HG03060 (cell line): ENCODE data around the gene PRDM2.

Experiments
- ATAC-seq: cut with Tn5 transposase; IDR thresholded peaks from one replicate; pipeline ENCODE4 v1.9.1; 2021; ENCODE audit warnings: low read depth, moderate number of reproducible peaks; ENCODE audit not compliant: unreplicated experiment

The PRDM2 gene

DNA sequence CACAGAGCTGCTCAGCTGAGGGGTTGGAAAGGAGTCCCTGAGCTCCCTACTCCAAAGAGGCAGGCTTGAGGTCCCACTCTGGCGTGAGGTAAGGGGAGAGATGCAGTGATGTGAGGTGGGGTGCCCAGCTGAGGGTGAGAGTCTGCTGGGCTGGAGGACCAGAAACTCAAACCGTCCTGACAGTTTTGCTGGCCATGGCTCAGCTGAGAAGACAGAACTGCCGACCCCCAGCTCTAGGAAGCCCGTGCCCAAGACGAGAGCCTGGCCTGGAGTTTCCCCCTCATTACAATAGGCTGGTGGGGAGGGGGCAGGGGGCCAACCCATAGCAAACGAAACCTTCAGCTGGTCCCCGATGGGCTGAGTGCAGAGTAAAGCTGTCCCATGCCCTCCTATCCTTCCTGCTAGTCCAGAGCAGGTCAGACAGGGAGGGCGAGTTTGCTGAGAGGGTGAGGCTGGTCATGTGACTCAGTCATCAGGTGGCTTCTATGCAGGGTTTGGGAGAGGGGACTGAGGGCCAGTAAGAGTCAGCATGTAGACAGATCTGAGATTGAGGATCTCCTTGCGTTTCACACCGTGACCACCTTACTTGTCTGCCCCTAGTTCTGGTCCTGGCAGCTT is 129.3 kb downstream of the PRDM2 start:
- no peak for ATAC-seq

DNA sequence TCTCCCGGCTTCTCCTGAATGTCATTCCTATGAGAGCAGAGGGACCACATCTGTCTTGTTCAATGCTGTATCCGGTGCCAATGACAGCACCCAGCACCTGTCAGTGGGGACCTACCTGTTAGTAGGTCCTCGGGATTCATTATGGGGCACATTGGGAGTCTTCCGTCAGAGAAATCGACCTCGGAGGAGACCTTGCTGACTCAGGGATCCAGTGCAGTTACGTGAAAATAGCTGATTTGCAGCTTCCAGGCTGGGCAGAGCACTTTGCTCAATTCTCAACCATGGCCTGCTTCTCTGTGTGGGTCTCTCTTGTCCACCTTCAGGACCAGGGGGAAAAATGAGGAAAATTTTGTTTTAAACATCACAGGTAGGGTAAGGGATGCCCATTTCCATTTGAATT is 130.2 kb downstream of the PRDM2 start:
- no peak for ATAC-seq

- no peak for ATAC-seq
Measured at GRCh38 chr1:13830616-13831280, 130.8 kb downstream of the PRDM2 start.

GRCh38 chr1:13832100-13832499 is 132.1 kb downstream of the PRDM2 start:
- ATAC-seq = no peak

GRCh38 chr1:13832536-13832935 is 132.5 kb downstream of the PRDM2 start:
- ATAC-seq = no peak

DNA sequence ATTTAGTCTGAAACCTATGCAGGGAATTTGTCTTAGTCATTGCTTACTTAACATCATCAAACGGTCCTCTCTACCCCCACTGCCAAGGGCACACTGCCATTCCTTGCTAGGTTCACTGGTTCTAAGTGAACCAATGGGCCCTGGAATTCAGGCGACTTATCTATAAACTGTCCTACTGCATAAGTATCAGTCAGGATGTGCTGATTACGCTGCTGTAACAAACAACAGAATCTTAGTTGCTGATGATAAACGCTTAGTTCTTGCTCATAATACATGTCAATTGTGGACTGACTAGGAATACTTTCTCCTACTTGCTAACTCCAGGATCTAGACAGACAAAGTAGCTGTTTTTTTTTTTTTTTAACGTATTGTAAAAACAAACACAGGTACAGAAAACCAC is 136.1 kb downstream of the PRDM2 start:
- no peak for ATAC-seq

DNA sequence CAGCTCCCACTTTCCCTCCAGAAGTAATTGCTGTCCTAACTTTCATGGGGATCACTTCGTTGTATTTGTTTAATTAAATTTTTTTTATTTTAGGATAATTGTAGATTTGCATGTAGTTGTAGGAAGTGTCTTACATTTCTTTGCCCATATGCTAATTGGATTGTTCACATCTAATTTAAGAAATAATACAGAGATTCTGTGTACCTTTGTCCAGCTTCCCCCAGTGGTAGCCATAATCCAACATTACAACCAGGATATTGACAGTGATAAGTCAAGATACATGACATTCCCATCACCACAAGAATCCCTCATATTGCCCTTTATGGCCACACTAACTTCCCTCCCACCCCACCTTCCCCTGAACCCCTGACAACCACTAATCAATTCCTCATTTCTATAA is 136.6 kb downstream of the PRDM2 start:
- ATAC-seq = no peak

- no peak for ATAC-seq
Measured at GRCh38 chr1:13838236-13838635, 138.2 kb downstream of the PRDM2 start.

- no peak for ATAC-seq
Measured at GRCh38 chr1:13842497-13842896, 142.5 kb downstream of the PRDM2 start.

DNA sequence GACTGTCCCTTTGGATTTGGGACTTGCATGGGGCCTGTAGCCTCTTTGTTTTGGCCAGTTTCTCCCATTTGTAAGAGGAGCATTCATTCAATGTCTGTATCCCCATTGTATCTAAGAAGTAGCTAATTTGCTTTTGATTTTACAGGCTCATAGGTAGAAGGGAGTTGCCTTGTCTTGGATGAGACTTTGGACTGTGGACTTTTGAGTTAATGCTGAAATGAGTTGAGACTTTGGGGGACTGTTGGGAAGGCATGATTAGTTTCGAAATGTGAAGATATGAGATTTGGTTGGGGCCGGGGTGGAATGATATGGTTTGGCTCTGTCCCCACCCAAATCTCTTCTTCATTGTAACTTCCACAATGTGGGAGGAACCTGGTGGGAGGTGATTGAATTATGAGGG is 151.7 kb downstream of the PRDM2 start:
- no peak for ATAC-seq

GRCh38 chr1:13855554-13855953 is 155.6 kb downstream of the PRDM2 start:
- no peak for ATAC-seq

DNA sequence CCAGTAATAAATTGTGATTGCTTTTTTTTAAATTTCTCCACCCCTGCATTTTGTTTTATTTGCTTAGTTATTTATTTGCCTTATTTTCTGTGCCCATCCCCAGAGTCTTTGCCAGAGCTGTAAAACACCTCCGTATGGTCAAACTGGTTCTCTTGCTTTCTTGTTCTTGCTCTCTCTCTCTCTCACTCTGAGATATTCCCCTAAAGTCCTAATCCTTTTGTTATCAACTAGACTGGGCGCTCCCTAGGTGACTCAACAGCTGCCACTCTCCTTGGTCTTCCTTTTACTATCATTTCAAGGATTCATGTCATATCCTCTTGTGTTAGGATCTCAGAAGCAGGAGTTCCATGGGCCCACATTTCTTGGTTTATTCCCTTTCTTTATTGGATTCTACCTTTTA is 160.0 kb downstream of the PRDM2 start:
- no peak for ATAC-seq

GRCh38 chr1:13864760-13865159 is 164.8 kb downstream of the PRDM2 start:
- ATAC-seq = no peak

DNA sequence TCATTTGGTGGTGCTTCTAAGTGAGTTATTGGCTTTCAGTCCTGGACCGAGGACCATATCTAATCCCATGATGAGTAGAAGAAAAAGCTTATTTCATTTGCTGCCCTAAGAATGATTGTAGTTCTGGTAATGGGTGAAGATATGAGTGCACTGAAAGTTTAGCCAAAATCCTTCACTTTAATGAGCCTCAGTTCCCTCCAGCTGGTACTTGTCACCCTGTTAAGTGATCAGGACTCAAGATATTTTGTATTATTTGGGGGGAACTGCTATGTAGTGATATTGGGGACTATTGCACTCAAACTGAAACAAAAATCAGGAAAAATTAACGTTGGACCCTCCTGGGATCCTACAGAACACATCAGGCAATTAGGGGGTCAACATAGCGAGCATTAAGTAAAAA is 165.9 kb downstream of the PRDM2 start:
- no peak for ATAC-seq

- ATAC-seq = no peak
Measured at GRCh38 chr1:13867603-13868002, 167.6 kb downstream of the PRDM2 start.

DNA sequence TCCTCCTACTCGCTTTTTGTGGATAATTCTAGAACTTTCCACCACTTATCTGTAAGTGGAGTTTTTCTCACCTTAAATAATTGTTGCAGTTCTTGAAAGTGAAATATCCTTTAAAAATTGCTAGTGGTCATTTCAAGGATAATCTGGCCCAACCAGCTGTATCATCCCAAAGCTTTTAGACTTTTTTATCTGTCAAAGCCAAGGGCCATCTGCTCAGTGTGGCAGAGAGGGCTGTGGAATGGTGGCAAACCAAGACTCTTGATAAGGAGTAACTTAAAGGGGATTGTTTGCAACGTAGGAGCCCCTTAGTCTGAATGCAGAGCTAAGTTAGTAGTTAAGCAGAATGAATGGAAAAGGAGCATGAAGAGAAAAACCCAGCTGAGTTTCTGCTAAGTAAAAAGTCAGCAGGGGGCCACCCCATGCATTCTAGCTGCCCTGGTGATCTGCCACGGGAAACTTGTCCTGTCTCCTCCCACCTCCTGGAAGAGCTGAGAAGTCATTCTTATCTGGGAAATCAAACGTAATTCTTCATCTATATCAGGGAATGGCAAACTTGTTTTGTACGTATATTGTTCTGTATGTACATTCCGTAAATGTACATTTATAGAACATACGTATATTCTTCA is 169.3 kb downstream of the PRDM2 start:
- ATAC-seq = no peak

DNA sequence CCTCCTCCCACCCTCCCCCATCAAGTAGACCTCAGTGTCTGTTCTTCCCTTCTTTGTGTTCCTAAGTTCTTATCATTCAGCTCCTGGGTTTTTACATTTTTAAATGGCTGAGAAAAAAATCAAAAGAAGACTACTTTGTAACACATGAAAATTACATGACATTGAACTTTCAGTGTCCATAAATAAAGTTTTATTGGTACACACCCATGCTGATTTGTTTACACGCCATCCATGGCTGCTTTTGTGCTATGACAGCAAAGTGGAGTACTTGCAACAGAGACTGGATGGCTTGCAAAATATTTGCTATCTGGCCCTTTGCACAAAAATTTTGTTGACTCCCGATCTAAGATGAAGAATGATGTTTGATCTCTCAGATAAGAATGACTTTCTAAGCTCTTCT is 171.4 kb downstream of the PRDM2 start:
- no peak for ATAC-seq

- ATAC-seq = no peak
Measured at GRCh38 chr1:13871886-13872285, 171.9 kb downstream of the PRDM2 start.

DNA sequence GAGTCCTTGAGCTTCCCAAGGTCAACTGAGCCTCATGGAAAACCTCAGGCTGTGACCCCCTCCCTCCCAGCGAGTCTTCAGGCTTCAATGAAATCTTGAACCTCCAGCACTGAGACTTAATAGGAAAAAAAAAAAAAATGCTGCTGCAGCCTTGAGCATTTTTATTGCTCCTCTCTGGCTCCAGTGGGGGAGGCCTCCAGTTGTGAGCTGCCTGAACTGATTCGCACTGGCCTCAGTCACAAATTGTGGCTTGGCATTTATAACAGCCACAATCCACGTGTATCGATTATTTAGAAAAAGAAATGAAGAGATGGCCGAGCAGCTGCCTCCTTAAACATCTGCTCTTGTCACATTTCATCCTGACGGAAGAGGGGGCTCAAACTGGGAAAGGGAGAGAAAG is 173.0 kb downstream of the PRDM2 start:
- no peak for ATAC-seq
